Measurements from ENCODE around the gene GNE. TPM values are rescaled to one million over a fixed set of nuclear protein-coding genes. Genes with fewer than 3 reads are reported as not detected.

Gene GNE
- total RNA-seq, 1 experiment from 2014 or later, result 4.6 TPM

DNA sequence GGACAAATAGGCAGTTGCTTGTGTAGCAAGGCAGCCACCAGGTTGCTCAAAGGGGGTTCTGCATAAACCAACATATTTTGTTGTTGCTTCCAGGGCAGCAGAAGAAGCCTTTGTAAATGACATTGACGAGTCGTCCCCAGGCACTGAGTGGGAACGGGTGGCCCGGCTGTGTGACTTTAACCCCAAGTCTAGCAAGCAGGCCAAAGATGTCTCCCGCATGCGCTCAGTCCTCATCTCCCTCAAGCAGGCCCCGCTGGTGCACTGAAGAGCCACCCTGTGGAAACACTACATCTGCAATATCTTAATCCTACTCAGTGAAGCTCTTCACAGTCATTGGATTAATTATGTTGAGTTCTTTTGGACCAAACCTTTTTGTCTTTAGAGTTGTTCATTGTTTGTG is 46.7 kb downstream of the GNE start (continued):
- no peak for TF ChIP-seq TEAD1 (CRISPR knock-in tag; IDR thresholded peaks at IDR 0.05)

DNA sequence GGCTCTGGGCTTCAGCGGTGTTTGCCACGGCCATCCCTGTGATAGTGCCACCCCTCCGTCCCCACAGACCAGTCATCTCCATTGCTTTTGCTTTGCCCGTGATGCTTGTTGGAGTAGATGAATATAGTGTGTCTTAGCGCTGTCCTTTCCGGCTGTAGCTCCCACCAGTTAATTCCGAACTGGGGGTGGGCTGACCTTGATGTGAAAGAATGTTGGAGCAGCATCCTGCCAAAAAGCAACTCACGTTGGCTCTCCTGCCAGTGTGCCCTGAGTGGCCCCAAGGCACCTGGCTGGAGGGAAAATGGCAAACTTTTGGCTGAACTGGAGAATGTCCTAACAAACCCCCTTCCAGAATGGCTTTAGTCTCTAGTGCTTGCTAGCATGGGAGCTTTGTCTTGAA is 47.5 kb downstream of the GNE start:
- Mint-ChIP-seq H3K4me1 (no peaks in the 10 kb centered on the region), H3K9me3 (no peaks in the 10 kb centered on the region), H3K27me3 (ENCODE audit: low read depth) (no peaks in the 10 kb centered on the region), H3K4me3 (no peak overlapping the region), H3K27ac (peak overlapping the region; percentile 1; the same call in 1 of the 2 replicates), H3K36me3 (peaks cover 71% of the 10 kb centered on the region)
- ATAC-seq, result no peak
- CTCF ChIA-PET, result interaction anchor here (1.4 kb wide), 1 partner anchor 45 kb away, joined by 4 read pairs; no protein-coding TSS in a partner anchor
- TF ChIP-seq TCF7 (CRISPR knock-in tag; IDR thresholded peaks at IDR 0.05; ENCODE audit: low read depth), result no peak
- TF ChIP-seq, protein P1, sequence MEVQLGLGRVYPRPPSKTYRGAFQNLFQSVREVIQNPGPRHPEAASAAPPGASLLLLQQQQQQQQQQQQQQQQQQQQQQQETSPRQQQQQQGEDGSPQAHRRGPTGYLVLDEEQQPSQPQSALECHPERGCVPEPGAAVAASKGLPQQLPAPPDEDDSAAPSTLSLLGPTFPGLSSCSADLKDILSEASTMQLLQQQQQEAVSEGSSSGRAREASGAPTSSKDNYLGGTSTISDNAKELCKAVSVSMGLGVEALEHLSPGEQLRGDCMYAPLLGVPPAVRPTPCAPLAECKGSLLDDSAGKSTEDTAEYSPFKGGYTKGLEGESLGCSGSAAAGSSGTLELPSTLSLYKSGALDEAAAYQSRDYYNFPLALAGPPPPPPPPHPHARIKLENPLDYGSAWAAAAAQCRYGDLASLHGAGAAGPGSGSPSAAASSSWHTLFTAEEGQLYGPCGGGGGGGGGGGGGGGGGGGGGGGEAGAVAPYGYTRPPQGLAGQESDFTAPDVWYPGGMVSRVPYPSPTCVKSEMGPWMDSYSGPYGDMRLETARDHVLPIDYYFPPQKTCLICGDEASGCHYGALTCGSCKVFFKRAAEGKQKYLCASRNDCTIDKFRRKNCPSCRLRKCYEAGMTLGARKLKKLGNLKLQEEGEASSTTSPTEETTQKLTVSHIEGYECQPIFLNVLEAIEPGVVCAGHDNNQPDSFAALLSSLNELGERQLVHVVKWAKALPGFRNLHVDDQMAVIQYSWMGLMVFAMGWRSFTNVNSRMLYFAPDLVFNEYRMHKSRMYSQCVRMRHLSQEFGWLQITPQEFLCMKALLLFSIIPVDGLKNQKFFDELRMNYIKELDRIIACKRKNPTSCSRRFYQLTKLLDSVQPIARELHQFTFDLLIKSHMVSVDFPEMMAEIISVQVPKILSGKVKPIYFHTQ (CRISPR knock-in tag; IDR thresholded peaks at IDR 0.05), result no peak
- no peak for TF ChIP-seq ATF1 (CRISPR knock-in tag; IDR thresholded peaks at IDR 0.05)
- no peak for TF ChIP-seq JAZF1 (CRISPR knock-in tag; IDR thresholded peaks at IDR 0.05)
- no peak for TF ChIP-seq ZNF416 (CRISPR knock-in tag; IDR thresholded peaks at IDR 0.05)
- no peak for TF ChIP-seq NFATC4 (CRISPR knock-in tag; IDR thresholded peaks at IDR 0.05)
- no peak for TF ChIP-seq CREB1 (CRISPR knock-in tag; IDR thresholded peaks at IDR 0.05)
- TF ChIP-seq, protein P2, sequence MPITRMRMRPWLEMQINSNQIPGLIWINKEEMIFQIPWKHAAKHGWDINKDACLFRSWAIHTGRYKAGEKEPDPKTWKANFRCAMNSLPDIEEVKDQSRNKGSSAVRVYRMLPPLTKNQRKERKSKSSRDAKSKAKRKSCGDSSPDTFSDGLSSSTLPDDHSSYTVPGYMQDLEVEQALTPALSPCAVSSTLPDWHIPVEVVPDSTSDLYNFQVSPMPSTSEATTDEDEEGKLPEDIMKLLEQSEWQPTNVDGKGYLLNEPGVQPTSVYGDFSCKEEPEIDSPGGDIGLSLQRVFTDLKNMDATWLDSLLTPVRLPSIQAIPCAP (CRISPR knock-in tag; IDR thresholded peaks at IDR 0.05), result no peak
- TF ChIP-seq, protein P3, sequence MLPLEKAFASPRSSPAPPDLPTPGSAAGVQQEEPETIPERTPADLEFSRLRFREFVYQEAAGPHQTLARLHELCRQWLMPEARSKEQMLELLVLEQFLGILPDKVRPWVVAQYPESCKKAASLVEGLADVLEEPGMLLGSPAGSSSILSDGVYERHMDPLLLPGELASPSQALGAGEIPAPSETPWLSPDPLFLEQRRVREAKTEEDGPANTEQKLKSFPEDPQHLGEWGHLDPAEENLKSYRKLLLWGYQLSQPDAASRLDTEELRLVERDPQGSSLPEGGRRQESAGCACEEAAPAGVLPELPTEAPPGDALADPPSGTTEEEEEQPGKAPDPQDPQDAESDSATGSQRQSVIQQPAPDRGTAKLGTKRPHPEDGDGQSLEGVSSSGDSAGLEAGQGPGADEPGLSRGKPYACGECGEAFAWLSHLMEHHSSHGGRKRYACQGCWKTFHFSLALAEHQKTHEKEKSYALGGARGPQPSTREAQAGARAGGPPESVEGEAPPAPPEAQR (CRISPR knock-in tag; IDR thresholded peaks at IDR 0.05), result no peak
- no peak for TF ChIP-seq FOXP1 (CRISPR knock-in tag; IDR thresholded peaks at IDR 0.05; ENCODE audit: borderline replicate concordance)
- TF ChIP-seq ZNF219 (CRISPR knock-in tag; IDR thresholded peaks at IDR 0.05; ENCODE audit: borderline replicate concordance), result no peak
- TF ChIP-seq, protein P4, sequence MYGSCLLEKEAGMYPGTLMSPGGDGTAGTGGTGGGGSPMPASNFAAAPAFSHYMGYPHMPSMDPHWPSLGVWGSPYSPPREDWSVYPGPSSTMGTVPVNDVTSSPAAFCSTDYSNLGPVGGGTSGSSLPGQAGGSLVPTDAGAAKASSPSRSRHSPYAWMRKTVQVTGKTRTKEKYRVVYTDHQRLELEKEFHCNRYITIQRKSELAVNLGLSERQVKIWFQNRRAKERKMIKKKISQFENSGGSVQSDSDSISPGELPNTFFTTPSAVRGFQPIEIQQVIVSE (CRISPR knock-in tag; IDR thresholded peaks at IDR 0.05; ENCODE audit: borderline replicate concordance), result no peak
- POLR2A ChIA-PET, result no interaction called here
- no peak for DNase-seq (ENCODE audit: low spot score)

DNA sequence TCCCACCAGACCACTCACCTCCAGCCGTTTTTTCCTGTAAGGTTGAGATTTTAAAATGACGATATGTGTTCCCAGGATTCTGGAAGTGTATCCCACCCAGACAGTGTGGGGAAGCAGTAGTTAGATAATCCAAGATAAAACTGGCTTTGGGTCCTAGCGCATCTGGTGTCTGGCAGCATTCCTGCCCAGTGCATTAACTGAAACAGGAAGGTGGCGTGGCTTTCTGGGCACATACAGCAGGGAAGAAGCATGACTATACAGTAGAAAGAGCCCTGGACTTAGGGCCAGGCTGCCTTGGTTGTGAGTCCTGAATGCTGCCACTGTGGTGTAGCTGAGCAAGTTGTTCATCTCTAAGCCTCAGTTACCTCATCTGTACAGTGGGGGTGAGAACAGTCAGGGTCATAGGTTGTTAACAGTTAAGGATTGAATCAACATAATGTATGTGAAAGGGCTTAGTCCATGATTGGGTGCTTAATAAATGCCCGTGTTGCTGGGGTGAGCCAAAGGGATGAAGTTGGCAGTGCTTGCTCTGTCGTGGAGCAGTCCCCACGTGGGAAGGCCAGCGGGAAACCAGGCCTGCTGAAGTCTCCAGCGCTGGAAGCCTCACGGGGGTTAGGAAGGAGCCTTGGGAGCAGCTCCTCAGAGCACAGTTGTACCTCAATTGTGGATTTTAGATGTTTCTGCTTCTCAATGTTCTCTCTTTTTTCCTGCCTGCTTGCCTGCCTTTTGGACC is 49.6 kb downstream of the GNE start:
- POLR2A ChIA-PET, result no interaction called here
- DNase-seq (ENCODE audit: low spot score) (no peak), ATAC-seq (no peak)
- no peaks in the 10 kb centered on the region for H3K4me1 Mint-ChIP-seq
- H3K36me3 Mint-ChIP-seq, result peaks cover 89% of the 10 kb centered on the region
- H3K27ac Mint-ChIP-seq, result peak overlapping the region; percentile 23; the same call in 1 of the 2 replicates
- no peaks in the 10 kb centered on the region for H3K9me3 Mint-ChIP-seq
- CTCF ChIA-PET, result no interaction called here
- no peak overlapping the region for H3K4me3 Mint-ChIP-seq
- no peaks in the 10 kb centered on the region for H3K27me3 Mint-ChIP-seq (ENCODE audit: low read depth)
- TF ChIP-seq, protein P5, sequence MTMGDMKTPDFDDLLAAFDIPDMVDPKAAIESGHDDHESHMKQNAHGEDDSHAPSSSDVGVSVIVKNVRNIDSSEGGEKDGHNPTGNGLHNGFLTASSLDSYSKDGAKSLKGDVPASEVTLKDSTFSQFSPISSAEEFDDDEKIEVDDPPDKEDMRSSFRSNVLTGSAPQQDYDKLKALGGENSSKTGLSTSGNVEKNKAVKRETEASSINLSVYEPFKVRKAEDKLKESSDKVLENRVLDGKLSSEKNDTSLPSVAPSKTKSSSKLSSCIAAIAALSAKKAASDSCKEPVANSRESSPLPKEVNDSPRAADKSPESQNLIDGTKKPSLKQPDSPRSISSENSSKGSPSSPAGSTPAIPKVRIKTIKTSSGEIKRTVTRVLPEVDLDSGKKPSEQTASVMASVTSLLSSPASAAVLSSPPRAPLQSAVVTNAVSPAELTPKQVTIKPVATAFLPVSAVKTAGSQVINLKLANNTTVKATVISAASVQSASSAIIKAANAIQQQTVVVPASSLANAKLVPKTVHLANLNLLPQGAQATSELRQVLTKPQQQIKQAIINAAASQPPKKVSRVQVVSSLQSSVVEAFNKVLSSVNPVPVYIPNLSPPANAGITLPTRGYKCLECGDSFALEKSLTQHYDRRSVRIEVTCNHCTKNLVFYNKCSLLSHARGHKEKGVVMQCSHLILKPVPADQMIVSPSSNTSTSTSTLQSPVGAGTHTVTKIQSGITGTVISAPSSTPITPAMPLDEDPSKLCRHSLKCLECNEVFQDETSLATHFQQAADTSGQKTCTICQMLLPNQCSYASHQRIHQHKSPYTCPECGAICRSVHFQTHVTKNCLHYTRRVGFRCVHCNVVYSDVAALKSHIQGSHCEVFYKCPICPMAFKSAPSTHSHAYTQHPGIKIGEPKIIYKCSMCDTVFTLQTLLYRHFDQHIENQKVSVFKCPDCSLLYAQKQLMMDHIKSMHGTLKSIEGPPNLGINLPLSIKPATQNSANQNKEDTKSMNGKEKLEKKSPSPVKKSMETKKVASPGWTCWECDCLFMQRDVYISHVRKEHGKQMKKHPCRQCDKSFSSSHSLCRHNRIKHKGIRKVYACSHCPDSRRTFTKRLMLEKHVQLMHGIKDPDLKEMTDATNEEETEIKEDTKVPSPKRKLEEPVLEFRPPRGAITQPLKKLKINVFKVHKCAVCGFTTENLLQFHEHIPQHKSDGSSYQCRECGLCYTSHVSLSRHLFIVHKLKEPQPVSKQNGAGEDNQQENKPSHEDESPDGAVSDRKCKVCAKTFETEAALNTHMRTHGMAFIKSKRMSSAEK (CRISPR knock-in tag; IDR thresholded peaks at IDR 0.05; ENCODE audit: borderline replicate concordance), result no peak
- TF ChIP-seq, protein P1 (CRISPR knock-in tag; IDR thresholded peaks at IDR 0.05), result no peak
- TF ChIP-seq OVOL2 (CRISPR knock-in tag; IDR thresholded peaks at IDR 0.05; ENCODE audit: borderline replicate concordance), result no peak
